Fibroblast of lung (primary cell): Measurements from ENCODE around the gene FAM210A. TPM values are rescaled to one million over a fixed set of nuclear protein-coding genes. Genes with fewer than 3 reads are reported as not detected.

ENCODE experiments used
- DNase-seq, 2 donors: peaks; one replicate each; pipeline versions ENCODE4 v3.0.0 to v3.0.0-alpha.2; 2010; ENCODE audit warnings: low read depth in 2 of 2
- H2AFZ ChIP-seq: 2 replicates; pipeline ENCODE4 v1.5.1; 2012; ENCODE audit warnings: low read length, control low read depth, inconsistent platforms
- H3K27ac ChIP-seq: 2 replicates; pipeline ENCODE4 v1.5.1; 2011; ENCODE audit warnings: low read length, control low read depth; ENCODE audit not compliant: insufficient read depth
- H3K27me3 ChIP-seq: 2 replicates; pipeline ENCODE4 v1.5.1; 2011; ENCODE audit warnings: mild to moderate bottlenecking, low read length; ENCODE audit not compliant: control insufficient read depth, insufficient read depth
- H3K36me3 ChIP-seq: 2 replicates; pipeline ENCODE4 v1.5.1; 2011; ENCODE audit warnings: low read length; ENCODE audit not compliant: control insufficient read depth, insufficient read depth
- H3K4me1 ChIP-seq: 2 replicates; pipeline ENCODE4 v1.5.1; 2011; ENCODE audit warnings: low read length; ENCODE audit not compliant: control insufficient read depth, insufficient read depth; ENCODE audit errors: extremely low read depth
- H3K4me2 ChIP-seq: 2 replicates; pipeline ENCODE4 v1.5.1; 2011; ENCODE audit warnings: low read length, control low read depth; ENCODE audit not compliant: insufficient read depth; ENCODE audit errors: extremely low read depth
- H3K4me3 ChIP-seq, 4 experiments: fragments of 200-600 bp in 1 of 4; sonication (generic) in 1 of 4; replicated peaks in 1 of 4; 2 replicates each; pipeline ENCODE4 v1.5.1; 2011 to 2016; ENCODE audit warnings: low read length in 4 of 4, low read depth in 3 of 4, mild to moderate bottlenecking in 3 of 4, control low read depth in 2 of 4, inconsistent platforms in 1 of 4, mixed read lengths in 1 of 4; ENCODE audit not compliant: insufficient read depth in 1 of 4; ENCODE audit errors: control extremely low read depth in 1 of 4
- H3K79me2 ChIP-seq: 2 replicates; pipeline ENCODE4 v1.5.1; 2012; ENCODE audit warnings: mild to moderate bottlenecking, low read length, inconsistent platforms; ENCODE audit not compliant: control insufficient read depth, insufficient read depth
- H3K9ac ChIP-seq: 2 replicates; pipeline ENCODE4 v1.5.1; 2011; ENCODE audit warnings: mild to moderate bottlenecking, low read length, control low read depth; ENCODE audit not compliant: insufficient read depth
- H3K9me3 ChIP-seq: 2 replicates; pipeline ENCODE4 v1.5.1; 2012; ENCODE audit warnings: low read depth, low read length; ENCODE audit not compliant: control insufficient read depth, insufficient read depth
- H4K20me1 ChIP-seq: 2 replicates; pipeline ENCODE4 v1.5.1; 2011; ENCODE audit warnings: low read length; ENCODE audit not compliant: control insufficient read depth, insufficient read depth; ENCODE audit errors: extremely low read depth
- CTCF ChIP-seq, 2 donors: IDR thresholded peaks in 1 of 2; conservative IDR thresholded peaks in 1 of 2; 1 replicate in 1 of 2; 2 replicates in 1 of 2; pipeline ENCODE4 v1.5.1; 2011 to 2012; ENCODE audit warnings: low read length in 2 of 2, control low read depth in 1 of 2, inconsistent platforms in 1 of 2, low read depth in 1 of 2, mild to moderate bottlenecking in 1 of 2
- EZH2 ChIP-seq: IDR thresholded peaks from 2 replicates; pipeline ENCODE4 v1.5.1; 2012; ENCODE audit warnings: low read length, control low read depth, mild to moderate bottlenecking; ENCODE audit errors: missing control alignments
- polyA plus RNA-seq, 2 donors: library from polyadenylated mRNA; depleted of rRNA in 1 of 2; stranded (reverse) in 1 of 2; unstranded in 1 of 2; fragments of >200 nt; gene quantifications; 2 replicates each; pipeline ENCODE4 v1.2.1, GENCODE V29; 2011 to 2012; ENCODE audit warnings: missing spikeins in 1 of 2
- total RNA-seq: library from RNA; depleted of rRNA; stranded (reverse); fragments of >200 nt; gene quantifications from 2 replicates; pipeline ENCODE4 v1.2.1, GENCODE V29; 2014

Gene FAM210A
- total and polyA plus RNA-seq, 2 donors (not counting 1 experiment from before 2014, with no cell fraction given): 14.2 to 17.5 TPM

DNA sequence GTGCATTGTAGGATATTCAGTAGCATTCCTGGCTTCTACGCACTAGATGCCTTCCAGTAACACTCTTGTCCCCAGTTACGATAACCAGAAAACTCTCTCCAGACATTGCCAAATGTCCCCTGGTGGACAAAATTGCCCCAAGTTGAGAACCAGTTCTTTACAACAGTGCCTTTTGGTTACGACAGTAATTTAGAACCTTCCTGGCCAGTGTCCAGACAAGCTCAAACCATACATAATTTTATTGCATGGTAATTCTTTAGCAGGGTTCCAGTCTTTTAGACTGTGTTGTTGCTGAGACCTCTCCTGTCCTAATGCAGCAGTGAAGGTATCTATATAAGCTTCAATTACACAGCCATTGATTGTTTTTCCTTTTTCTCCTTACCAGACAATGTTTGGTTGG is 20.3 kb upstream of the FAM210A start:
- Histone ChIP-seq H3K9me3 (no peaks in the 10 kb centered on the region), H3K4me3 (no peak overlapping the region), H3K36me3 (no peaks in the 10 kb centered on the region), H3K27ac (no peak overlapping the region), H3K4me2 (no peak overlapping the region), H3K27me3 (no peaks in the 10 kb centered on the region), H4K20me1 (no peaks in the 10 kb centered on the region), H3K9ac (no peak overlapping the region), H3K79me2 (no peaks in the 10 kb centered on the region), H2AFZ (no peak overlapping the region), H3K4me1 (no peaks in the 10 kb centered on the region)
- no peak for TF ChIP-seq CTCF (conservative IDR thresholded peaks at IDR 0.05 in 1 of 2, IDR thresholded peaks at IDR 0.05 in 1 of 2; ENCODE audit: low read depth in 1 of 2, low read length in 2 of 2)
- TF ChIP-seq EZH2: no peak
- no peak for DNase-seq

GRCh38 chr18:13745696-13746095 is 19.3 kb upstream of the FAM210A start:
- Histone ChIP-seq H4K20me1 (no peaks in the 10 kb centered on the region), H3K79me2 (no peaks in the 10 kb centered on the region), H3K27me3 (no peaks in the 10 kb centered on the region), H3K9me3 (no peaks in the 10 kb centered on the region), H3K4me2 (no peak overlapping the region), H2AFZ (no peak overlapping the region), H3K4me1 (no peaks in the 10 kb centered on the region), H3K27ac (no peak overlapping the region), H3K9ac (no peak overlapping the region), H3K36me3 (no peaks in the 10 kb centered on the region), H3K4me3 (no peak overlapping the region)
- no peak for TF ChIP-seq CTCF (conservative IDR thresholded peaks at IDR 0.05 in 1 of 2, IDR thresholded peaks at IDR 0.05 in 1 of 2; ENCODE audit: low read depth in 1 of 2, low read length in 2 of 2)
- no peak for TF ChIP-seq EZH2
- DNase-seq: no peak

- Histone ChIP-seq H3K36me3 (peaks cover 4% of the 10 kb centered on the region), H3K4me3 (no peak overlapping the region)
- TF ChIP-seq EZH2 (no peak), CTCF (conservative IDR thresholded peaks at IDR 0.05 in 1 of 2, IDR thresholded peaks at IDR 0.05 in 1 of 2; ENCODE audit: low read depth in 1 of 2, low read length in 2 of 2) (no peak)
Measured at GRCh38 chr18:13735681-13736080, 9.3 kb upstream of the FAM210A start.

More at GRCh38 chr18:13735681-13736080, 9.3 kb upstream of the FAM210A start:
- DNase-seq: no peak
- Histone ChIP-seq H2AFZ (no peak overlapping the region), H3K79me2 (peaks cover 1% of the 10 kb centered on the region), H3K9me3 (no peaks in the 10 kb centered on the region), H4K20me1 (no peaks in the 10 kb centered on the region), H3K9ac (no peak overlapping the region), H3K27ac (no peak overlapping the region), H3K4me1 (no peaks in the 10 kb centered on the region), H3K27me3 (no peaks in the 10 kb centered on the region), H3K4me2 (no peak overlapping the region)
